Measurements from ENCODE around the gene DOCK6. TPM values are rescaled to one million over a fixed set of nuclear protein-coding genes. Genes with fewer than 3 reads are reported as not detected.

The DOCK6 gene
- total and polyA plus RNA-seq, 8 donors, result 65.6 to 111 (median 79.1) TPM

DNA sequence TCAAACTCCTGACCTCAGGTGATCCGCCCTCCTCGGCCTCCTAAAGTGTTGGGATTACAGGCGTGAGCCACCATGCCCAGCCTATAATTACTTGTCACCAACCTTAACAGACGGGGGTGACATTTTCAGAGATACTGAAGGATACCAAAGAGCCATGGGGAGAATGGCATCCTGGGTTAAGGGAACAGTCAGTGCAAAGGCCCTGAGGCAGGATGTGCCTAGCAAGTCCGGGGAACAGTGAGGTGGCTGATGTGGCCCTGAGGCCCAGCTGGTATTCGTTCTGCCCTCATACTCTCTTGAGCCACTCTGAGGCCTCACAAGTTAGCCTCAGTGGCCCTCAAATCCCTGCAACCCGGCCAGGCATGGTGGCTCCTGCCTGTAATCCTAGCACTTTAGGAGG, 37.9 kb downstream of the DOCK6 start:
- Histone ChIP-seq H3K4me1 (no peaks in the 10 kb centered on the region), H3K4me3 (no peak overlapping the region), H3K36me3 (peaks cover 0 to 69% of the 10 kb centered on the region in 2 donors), H3K9me3 (peaks cover 0 to 8% of the 10 kb centered on the region in 2 donors), H3K27ac (no peak overlapping the region), H3K27me3 (no peaks in the 10 kb centered on the region)
- TF ChIP-seq, protein P1, sequence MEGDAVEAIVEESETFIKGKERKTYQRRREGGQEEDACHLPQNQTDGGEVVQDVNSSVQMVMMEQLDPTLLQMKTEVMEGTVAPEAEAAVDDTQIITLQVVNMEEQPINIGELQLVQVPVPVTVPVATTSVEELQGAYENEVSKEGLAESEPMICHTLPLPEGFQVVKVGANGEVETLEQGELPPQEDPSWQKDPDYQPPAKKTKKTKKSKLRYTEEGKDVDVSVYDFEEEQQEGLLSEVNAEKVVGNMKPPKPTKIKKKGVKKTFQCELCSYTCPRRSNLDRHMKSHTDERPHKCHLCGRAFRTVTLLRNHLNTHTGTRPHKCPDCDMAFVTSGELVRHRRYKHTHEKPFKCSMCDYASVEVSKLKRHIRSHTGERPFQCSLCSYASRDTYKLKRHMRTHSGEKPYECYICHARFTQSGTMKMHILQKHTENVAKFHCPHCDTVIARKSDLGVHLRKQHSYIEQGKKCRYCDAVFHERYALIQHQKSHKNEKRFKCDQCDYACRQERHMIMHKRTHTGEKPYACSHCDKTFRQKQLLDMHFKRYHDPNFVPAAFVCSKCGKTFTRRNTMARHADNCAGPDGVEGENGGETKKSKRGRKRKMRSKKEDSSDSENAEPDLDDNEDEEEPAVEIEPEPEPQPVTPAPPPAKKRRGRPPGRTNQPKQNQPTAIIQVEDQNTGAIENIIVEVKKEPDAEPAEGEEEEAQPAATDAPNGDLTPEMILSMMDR (IDR thresholded peaks at IDR 0.05), result no peak
- intact Hi-C loops (cut with DNase I), result no loop called here
- DNase-seq (no peak), ATAC-seq (no peak)

DNA sequence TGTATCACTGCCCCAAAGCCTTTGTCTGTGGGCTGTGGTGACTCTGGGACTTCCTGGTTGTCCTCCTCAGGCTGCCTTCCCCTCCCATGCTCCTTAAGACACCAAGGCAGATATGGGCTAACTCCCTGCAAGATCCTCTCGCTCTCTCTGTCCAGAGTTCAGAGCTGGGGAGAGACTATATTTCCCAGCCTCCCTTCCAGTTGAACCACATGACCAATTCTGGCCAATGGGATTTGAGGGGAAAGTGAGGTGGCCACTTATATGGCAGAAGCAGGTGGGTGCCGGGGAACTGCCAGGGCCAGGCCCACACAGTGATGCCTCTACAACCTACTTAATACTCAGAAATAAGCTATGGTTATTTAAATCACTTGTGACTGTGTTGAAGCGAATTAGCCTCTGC, 39.1 kb downstream of the DOCK6 start:
- peaks cover 0 to 74% of the 10 kb centered on the region in 2 donors for H3K36me3 ChIP-seq

DNA sequence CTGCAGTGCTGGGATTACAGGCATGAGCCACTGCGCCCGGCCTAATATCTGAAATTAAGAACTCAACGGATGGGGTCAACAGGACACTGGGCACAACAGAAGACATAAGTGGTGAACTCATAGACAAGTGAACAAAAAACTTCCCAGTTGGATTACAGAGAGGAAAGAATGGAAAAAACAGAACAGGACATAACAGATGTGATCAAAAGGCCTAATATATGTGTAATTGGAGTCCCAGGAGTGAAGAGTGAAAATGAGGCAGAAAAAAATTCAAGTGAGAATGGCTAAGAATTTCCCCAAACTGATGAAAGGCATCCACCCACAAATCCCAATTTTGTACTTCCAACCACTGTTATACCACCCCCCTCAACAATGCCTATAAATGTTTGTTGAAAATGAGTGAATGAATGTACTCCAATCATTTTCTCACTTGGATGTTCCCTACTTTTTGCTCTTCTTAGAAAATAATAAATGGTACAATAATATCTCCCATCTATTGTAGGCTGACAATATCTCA, 41.2 kb downstream of the DOCK6 start:
- no peak overlapping the region for H3K27ac ChIP-seq
- intact Hi-C loops (cut with DNase I), result no loop called here
- peaks cover 0 to 8% of the 10 kb centered on the region in 2 donors for H3K9me3 ChIP-seq
- no peaks in the 10 kb centered on the region for H3K27me3 ChIP-seq
- no peaks in the 10 kb centered on the region for H3K4me1 ChIP-seq
- peaks cover 0 to 81% of the 10 kb centered on the region in 2 donors for H3K36me3 ChIP-seq
- H3K4me3 ChIP-seq, result no peak overlapping the region
- ATAC-seq (no peak), DNase-seq (no peak)
- TF ChIP-seq, protein P1 (IDR thresholded peaks at IDR 0.05), result no peak

More for the DNA sequence above, 39.1 kb downstream of the DOCK6 start:
- Histone ChIP-seq H3K27ac (no peak overlapping the region), H3K9me3 (peaks cover 0 to 8% of the 10 kb centered on the region in 2 donors), H3K4me1 (no peaks in the 10 kb centered on the region), H3K4me3 (no peak overlapping the region), H3K27me3 (no peaks in the 10 kb centered on the region)
- DNase-seq, result no peak
- no peak for ATAC-seq
- TF ChIP-seq, protein P1 (IDR thresholded peaks at IDR 0.05), result no peak
- intact Hi-C loops (cut with DNase I), result no loop called here

DNA sequence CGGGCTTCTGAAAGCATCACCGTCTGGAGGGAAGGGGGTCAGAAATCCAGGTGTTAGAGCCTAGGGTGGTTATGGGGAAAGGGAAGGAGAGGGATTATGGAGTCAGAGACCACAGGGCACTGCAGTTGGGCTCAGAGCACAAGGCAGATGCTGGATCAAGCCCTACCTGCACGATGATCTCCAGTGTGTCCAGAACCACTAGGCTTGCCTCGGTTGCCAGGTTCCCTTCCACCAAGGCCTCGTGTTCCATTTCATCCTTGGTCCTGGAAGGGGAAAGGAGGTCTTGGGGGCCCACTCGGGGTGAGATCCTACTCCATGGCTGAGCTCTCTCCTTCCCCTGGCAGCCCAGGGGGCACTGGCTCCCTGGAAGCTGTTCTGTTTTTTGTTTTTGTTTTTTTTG, 47.9 kb downstream of the DOCK6 start:
- no peaks in the 10 kb centered on the region for H3K27me3 ChIP-seq
- H3K36me3 ChIP-seq, result peaks cover 0 to 68% of the 10 kb centered on the region in 2 donors
- intact Hi-C loops (cut with DNase I), result no loop called here

DNA sequence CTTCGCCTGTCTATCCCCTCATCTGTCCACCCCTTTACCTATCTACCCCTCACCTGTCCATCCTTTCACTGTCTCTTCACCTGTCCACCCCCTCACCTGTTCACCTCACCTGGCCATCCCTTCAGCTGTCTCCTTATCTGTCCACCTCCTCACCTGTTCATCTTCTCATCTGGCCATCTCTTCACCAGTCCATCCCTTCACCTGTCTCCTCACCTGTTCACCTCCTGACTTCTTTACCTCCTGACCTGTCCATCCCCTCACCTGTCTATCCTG, 51.7 kb downstream of the DOCK6 start:
- TF ChIP-seq, protein P1 (IDR thresholded peaks at IDR 0.05), result no peak
- DNase-seq (no peak), ATAC-seq (no peak)
- no peaks in the 10 kb centered on the region for H3K9me3 ChIP-seq
- no peaks in the 10 kb centered on the region for H3K4me1 ChIP-seq
- no peak overlapping the region for H3K4me3 ChIP-seq
- H3K27ac ChIP-seq, result no peak overlapping the region
- intact Hi-C loops (cut with DNase I), result no loop called here
- no peaks in the 10 kb centered on the region for H3K27me3 ChIP-seq
- H3K36me3 ChIP-seq, result peaks cover 0 to 65% of the 10 kb centered on the region in 2 donors

More for the DNA sequence above, 47.9 kb downstream of the DOCK6 start:
- DNase-seq (no peak), ATAC-seq (no peak)
- H3K4me1 ChIP-seq, result no peaks in the 10 kb centered on the region
- no peaks in the 10 kb centered on the region for H3K9me3 ChIP-seq
- TF ChIP-seq, protein P1 (IDR thresholded peaks at IDR 0.05), result no peak
- H3K27ac ChIP-seq, result no peak overlapping the region
- H3K4me3 ChIP-seq, result no peak overlapping the region
